Heart right ventricle (tissue), 16 donors: Measurements from ENCODE around the gene DEFB113. TPM values are rescaled to one million over a fixed set of nuclear protein-coding genes. Genes with fewer than 3 reads are reported as not detected.

Experiments used
- ATAC-seq, 8 donors: fragments of 200-7000 bp; cut with Tn5 transposase; one replicate each; pipeline ENCODE4 v1.9.1; 2020; ENCODE audit warnings: mild to moderate bottlenecking in 8 of 8, moderate library complexity in 8 of 8, moderate number of reproducible peaks in 1 of 8
- DNase-seq, 2 donors: peaks; one replicate each; pipeline ENCODE4 v3.0.0-alpha.2; 2020
- H3K27ac ChIP-seq, 10 donors: fragments of 200-600 bp; sonication (generic) in 2 of 10; one replicate each; pipeline versions ENCODE4 v1.5.0 to v1.8.0; 2020 to 2022; ENCODE audit warnings: mild to moderate bottlenecking in 3 of 10
- H3K27me3 ChIP-seq, 7 donors: fragments of 200-600 bp; one replicate each; pipeline ENCODE4 v1.8.0; 2021 to 2022; ENCODE audit warnings: mild to moderate bottlenecking in 2 of 7
- H3K36me3 ChIP-seq, 9 donors: fragments of 200-600 bp; sonication (generic) in 1 of 9; one replicate each; pipeline versions ENCODE4 v1.5.0 to v1.8.0; 2020 to 2022; ENCODE audit warnings: mild to moderate bottlenecking in 2 of 9
- H3K4me1 ChIP-seq, 9 donors: fragments of 200-600 bp; sonication (generic) in 1 of 9; one replicate each; pipeline versions ENCODE4 v1.5.0 to v1.8.0; 2020 to 2022; ENCODE audit warnings: mild to moderate bottlenecking in 4 of 9
- H3K4me3 ChIP-seq, 10 donors: fragments of 200-600 bp; sonication (generic) in 2 of 10; one replicate each; pipeline versions ENCODE4 v1.5.0 to v1.8.0; 2020 to 2022; ENCODE audit warnings: mild to moderate bottlenecking in 7 of 10, moderate library complexity in 2 of 10
- H3K9me3 ChIP-seq, 11 donors: fragments of 200-600 bp in 10 of 11; sonication (generic) in 2 of 11; one replicate each; pipeline versions ENCODE4 v1.5.0 to v1.8.0; 2013 to 2022; ENCODE audit warnings: mild to moderate bottlenecking in 2 of 11, control low read depth in 1 of 11, moderate library complexity in 1 of 11
- CTCF ChIP-seq, 9 donors: fragments of 200-600 bp; sonication (generic) in 2 of 9; IDR thresholded peaks; one replicate each; pipeline versions ENCODE4 v1.5.0 to v1.8.0; 2021 to 2022; ENCODE audit warnings: antibody characterized with exemption in 9 of 9, mild to moderate bottlenecking in 5 of 9, moderate library complexity in 1 of 9
- WGBS, 2 donors: extraction: QIAGEN DNeasy Blood & Tissue Kit; methylation state at CpG; one replicate each; pipeline ENCODE4 v1.1.7; 2013; ENCODE audit warnings: inconsistent platforms in 1 of 2; 5-methylcytosine and 5-hydroxymethylcytosine counted together
- intact Hi-C, 10 donors: fragments of 100-400 bp; cut with DNase I; formaldehyde crosslinking; loops; one replicate each; pipeline versions ENCODE4 v1.11.1 to v1.14.2; 2022
- polyA plus RNA-seq, 2 donors: library from polyadenylated mRNA; stranded (reverse); fragments of 200-250 nt; gene quantifications; one replicate each; pipeline ENCODE4 v1.2.3, GENCODE V29; 2013
- total RNA-seq, 10 donors: library from RNA; stranded (reverse); fragmentation: NEBNext Ultra II Directional in 3 of 10; extraction: Animal tissue kit (Norgen Biotek cat#: 25700) in 3 of 10; gene quantifications; one replicate each; pipeline versions ENCODE4 v1.2.1 to v1.2.4, GENCODE V29; 2021 to 2023
- donor health status: Arrhythmogenic right ventricular cardiomyopathy.
- donor health status: ischemic (EF 13 %, LVEDD 7.1; RV severe dilation, severe dysfunction).
- donor health status: healthy with polysubstance abuse.
- donor health status: DM: no; HTN: yes; CAD: no.
- donor health status: DM: no; HTN: no; CAD: no.
- donor health status: ischemic (EF 25% LVEDD 6.9; RV normal size, moderate dysfunction).
- donor health status: ischemic (EF 25% LVEDD 5.7; RV mildly dilated, moderate dysfunction).
- donor health status: healthy.
- donor health status: DM: yes; HTN: yes; CAD: no.
- donor health status: Ischemic cardiomyopathy.
- donor health status: ischemic (EF 35%, LVEDD 5.7; RV mildly dilated, moderate dysfunction).
- donor health status: nonischemic (EF 11% LVEDD 7.7; RV severe dilation, severe dysfunction).
- donor health status: DM: yes; HTN: yes; CAD: no.
- donor health status: PGD.
- donor health status: ischemic (EF 29% LVEDD 5.4; RV normal size, mild dysfunction).
- donor health status: nonischemic (EF 23%, LVEDD 6.1; RV moderate dilation, normal function).

Gene DEFB113
- total and polyA plus RNA-seq, 12 donors = not detected

- H3K27me3 ChIP-seq = no peaks in the 10 kb centered on the region
- peaks cover 0 to 3% (median 0%) of the 10 kb centered on the region in 11 donors for H3K9me3 ChIP-seq
- H3K4me3 ChIP-seq = no peak within 1 kb of the TSS
- H3K27ac ChIP-seq = no peak within 1 kb of the TSS
- H3K36me3 ChIP-seq = no peaks in the 10 kb centered on the region
- H3K4me1 ChIP-seq = no peaks in the 10 kb centered on the region
- intact Hi-C loops = no loop called here
- DNase-seq (no peak), ATAC-seq (no peak)
- TF ChIP-seq CTCF (IDR thresholded peaks at IDR 0.05) = no peak
- WGBS, 2 donors = 56 to 64% methylated on average over 2 of the region's 2 CpGs
Measured at GRCh38 chr6:49964064-49964463, 5.4 kb downstream of the DEFB113 start, which contains the start of gene DEFB114. Gene DEFB114, minus strand, starts transcription at chr6:49964164. Its CDS starts 59 bp downstream, at chr6:49964105.

GRCh38 chr6:49958180-49958579 is 11.2 kb downstream of the DEFB113 start:
- no peak overlapping the region for H3K4me3 ChIP-seq
- no peaks in the 10 kb centered on the region for H3K27me3 ChIP-seq
- WGBS, 2 donors = 57 to 59% methylated on average over 1 of the region's 1 CpG
- H3K4me1 ChIP-seq = no peaks in the 10 kb centered on the region
- H3K27ac ChIP-seq = no peak overlapping the region
- TF ChIP-seq CTCF (IDR thresholded peaks at IDR 0.05) = no peak
- peaks cover 0 to under 1% (median 0%) of the 10 kb centered on the region in 11 donors for H3K9me3 ChIP-seq
- DNase-seq = no peak
- H3K36me3 ChIP-seq = no peaks in the 10 kb centered on the region
- ATAC-seq = no peak
- intact Hi-C loops = no loop called here

GRCh38 chr6:49955847-49956246 is 13.6 kb downstream of the DEFB113 start:
- Histone ChIP-seq H3K4me1 (no peaks in the 10 kb centered on the region), H3K36me3 (no peaks in the 10 kb centered on the region), H3K27me3 (no peaks in the 10 kb centered on the region), H3K4me3 (no peak overlapping the region), H3K27ac (no peak overlapping the region), H3K9me3 (no peaks in the 10 kb centered on the region)
- intact Hi-C loops = no loop called here
- DNase-seq (no peak), ATAC-seq (no peak)
- TF ChIP-seq CTCF (IDR thresholded peaks at IDR 0.05) = no peak

GRCh38 chr6:49951926-49952325 is 17.5 kb downstream of the DEFB113 start:
- 56 to 71% methylated on average over 2 of the region's 2 CpGs for WGBS, 2 donors
- intact Hi-C loops = no loop called here
- Histone ChIP-seq H3K4me3 (no peak overlapping the region), H3K27me3 (no peaks in the 10 kb centered on the region), H3K27ac (no peak overlapping the region), H3K36me3 (no peaks in the 10 kb centered on the region), H3K4me1 (no peaks in the 10 kb centered on the region), H3K9me3 (no peaks in the 10 kb centered on the region)
- TF ChIP-seq CTCF (IDR thresholded peaks at IDR 0.05) = no peak
- DNase-seq = no peak
- no peak for ATAC-seq

GRCh38 chr6:49950415-49950751 is 19.0 kb downstream of the DEFB113 start:
- no peak for ATAC-seq
- Histone ChIP-seq H3K27me3 (no peaks in the 10 kb centered on the region), H3K27ac (no peak overlapping the region), H3K4me1 (no peaks in the 10 kb centered on the region), H3K9me3 (peaks cover 0 to under 1% (median 0%) of the 10 kb centered on the region in 11 donors), H3K36me3 (no peaks in the 10 kb centered on the region), H3K4me3 (no peak overlapping the region)
- intact Hi-C loops = no loop called here
- no peak for TF ChIP-seq CTCF (IDR thresholded peaks at IDR 0.05)
- no peak for DNase-seq
- 96 to 98% methylated on average over 2 of the region's 2 CpGs for WGBS, 2 donors
